CD4-positive, CD25-positive, alpha-beta regulatory T cell (primary cell): ENCODE measurements around the gene CHMP5. TPM values are rescaled to one million over a fixed set of nuclear protein-coding genes. Genes with fewer than 3 reads are reported as not detected.

Experiments used
- ATAC-seq, 2 donors: fragments of 150-1000 bp; cut with Tn5 transposase; one replicate each; pipeline ENCODE4 v1.10.0; 2021; ENCODE audit warnings: low read depth in 2 of 2, moderate number of reproducible peaks in 2 of 2, moderate library complexity in 1 of 2
- DNase-seq, 3 donors: peaks; one replicate each; pipeline versions ENCODE4 v3.0.0 to v3.0.0-alpha.2; 2012 to 2022; ENCODE audit warnings: mixed read lengths in 1 of 3
- H3K27ac ChIP-seq: one replicate; pipeline ENCODE4 v1.7.0; 2013; ENCODE audit warnings: mild to moderate bottlenecking, low read length; ENCODE audit not compliant: insufficient read depth, poor library complexity, severe bottlenecking
- H3K27me3 ChIP-seq: one replicate; pipeline ENCODE4 v1.7.0; 2013; ENCODE audit warnings: low read length; ENCODE audit not compliant: control insufficient read depth, insufficient read depth
- H3K36me3 ChIP-seq: one replicate; pipeline ENCODE4 v1.7.0; 2013; ENCODE audit warnings: mild to moderate bottlenecking, low read length, moderate library complexity; ENCODE audit not compliant: control insufficient read depth, insufficient read depth
- H3K4me1 ChIP-seq: 2 replicates; pipeline ENCODE4 v1.7.0; 2013; ENCODE audit warnings: mild to moderate bottlenecking, low read length; ENCODE audit not compliant: insufficient read depth, control insufficient read depth, poor library complexity, severe bottlenecking
- H3K4me3 ChIP-seq: one replicate; pipeline ENCODE4 v1.7.0; 2013; ENCODE audit warnings: low read depth, mild to moderate bottlenecking, low read length, moderate library complexity
- H3K9me3 ChIP-seq, 2 experiments: 1 replicate in 1 of 2; 2 replicates in 1 of 2; pipeline ENCODE4 v1.7.0; 2013; ENCODE audit warnings: low read length in 2 of 2, mild to moderate bottlenecking in 1 of 2, moderate library complexity in 1 of 2; ENCODE audit not compliant: control insufficient read depth in 2 of 2
- H3K27ac Mint-ChIP-seq, 3 donors: one replicate each; pipeline ENCODE4 v1.8.0; 2020 to 2022; ENCODE audit warnings: mild to moderate bottlenecking in 3 of 3, mixed read lengths in 3 of 3, moderate library complexity in 2 of 3
- H3K27me3 Mint-ChIP-seq: one replicate; pipeline ENCODE4 v1.8.0; 2022; ENCODE audit warnings: mild to moderate bottlenecking, mixed read lengths
- H3K36me3 Mint-ChIP-seq: one replicate; pipeline ENCODE4 v1.8.0; 2020; ENCODE audit warnings: mixed read lengths
- H3K4me1 Mint-ChIP-seq, 4 donors: one replicate each; pipeline ENCODE4 v1.8.0; 2020 to 2022; ENCODE audit warnings: mixed read lengths in 4 of 4, mild to moderate bottlenecking in 1 of 4
- H3K4me3 Mint-ChIP-seq, 4 donors: one replicate each; pipeline ENCODE4 v1.8.0; 2020 to 2022; ENCODE audit warnings: mild to moderate bottlenecking in 4 of 4, mixed read lengths in 4 of 4, moderate library complexity in 3 of 4
- H3K9me3 Mint-ChIP-seq, 7 donors: one replicate each; pipeline ENCODE4 v1.8.0; 2020 to 2022; ENCODE audit warnings: mixed read lengths in 7 of 7, mild to moderate bottlenecking in 3 of 7, moderate library complexity in 2 of 7
- polyA plus RNA-seq, 4 donors: library from polyadenylated mRNA; unstranded; fragments of 300-500 nt; fragmentation: Illumina TruSeq; gene quantifications; one replicate each; pipeline ENCODE4 v1.2.3, GENCODE V29; 2021
- total RNA-seq: library from RNA; stranded (reverse); gene quantifications from one replicate; pipeline ENCODE4 v1.2.3, GENCODE V29; 2022

Gene CHMP5
- total and polyA plus RNA-seq, 5 donors from 2014 or later, result 25.5 to 58.3 (median 55.8) TPM

DNA sequence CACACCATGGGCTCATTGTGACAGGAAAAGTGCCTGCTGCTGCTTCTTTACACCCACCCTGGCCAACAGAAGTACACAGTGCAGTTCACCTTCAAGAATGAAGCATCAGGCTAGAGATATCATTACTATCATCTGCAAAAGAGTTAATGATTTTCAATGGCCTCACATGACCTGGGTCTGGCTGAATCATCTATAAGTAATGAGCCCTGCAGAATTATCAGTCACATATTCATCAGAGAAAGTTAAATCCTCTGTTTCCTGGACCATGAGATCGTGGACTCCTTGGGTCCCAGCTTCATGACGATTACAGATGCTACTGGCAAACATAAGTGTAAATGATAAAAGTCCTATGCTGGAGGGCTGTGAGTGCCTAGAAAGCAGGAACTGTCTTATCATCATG lies 8.6 kb upstream of the CHMP5 start:
- ATAC-seq, result no peak
- no peak for DNase-seq
- H3K4me3 ChIP-seq, result no peak overlapping the region
- H3K9me3 ChIP-seq, result no peaks in the 10 kb centered on the region
- peaks cover 0 to 2% (median 0%) of the 10 kb centered on the region in 7 donors for H3K9me3 Mint-ChIP-seq
- no peak overlapping the region for H3K27ac Mint-ChIP-seq
- H3K36me3 ChIP-seq, result peaks cover 84% of the 10 kb centered on the region
- peaks cover 46% of the 10 kb centered on the region for H3K36me3 Mint-ChIP-seq
- peaks cover 11 to 23% (median 14%) of the 10 kb centered on the region in 4 donors for H3K4me1 Mint-ChIP-seq
- H3K27ac ChIP-seq, result no peak overlapping the region
- no peak overlapping the region for H3K4me3 Mint-ChIP-seq
- H3K27me3 Mint-ChIP-seq, result no peaks in the 10 kb centered on the region
- H3K27me3 ChIP-seq, result no peaks in the 10 kb centered on the region
- no peaks in the 10 kb centered on the region for H3K4me1 ChIP-seq

DNA sequence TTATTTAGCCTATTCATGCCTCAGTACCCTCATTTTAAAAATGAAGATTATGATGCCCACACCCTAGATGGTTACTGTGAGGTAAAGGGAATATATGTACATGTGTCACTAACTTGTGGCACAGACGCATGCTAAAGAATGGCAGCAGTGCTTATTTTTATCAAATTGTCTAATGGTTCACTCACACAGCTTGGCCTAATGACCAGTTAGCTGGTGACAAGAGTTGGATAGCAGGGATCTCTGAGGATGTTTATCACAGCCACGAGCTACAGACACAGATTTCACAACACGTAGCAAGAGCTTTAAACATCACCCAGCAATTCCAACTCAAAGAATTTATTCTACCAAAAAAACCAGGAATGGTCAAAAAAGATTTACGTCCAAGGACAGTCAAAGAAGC lies 7.6 kb upstream of the CHMP5 start:
- H3K4me1 ChIP-seq, result no peaks in the 10 kb centered on the region
- no peak for ATAC-seq
- Mint-ChIP-seq H3K4me1 (peaks cover 11 to 30% (median 14%) of the 10 kb centered on the region in 4 donors), H3K9me3 (peaks cover 0 to 2% (median 0%) of the 10 kb centered on the region in 7 donors), H3K27me3 (no peaks in the 10 kb centered on the region), H3K27ac (no peak overlapping the region), H3K4me3 (no peak overlapping the region), H3K36me3 (peaks cover 46% of the 10 kb centered on the region)
- no peak overlapping the region for H3K4me3 ChIP-seq
- H3K9me3 ChIP-seq, result no peaks in the 10 kb centered on the region
- no peaks in the 10 kb centered on the region for H3K27me3 ChIP-seq
- no peak for DNase-seq
- peaks cover 90% of the 10 kb centered on the region for H3K36me3 ChIP-seq
- H3K27ac ChIP-seq, result no peak overlapping the region

DNA sequence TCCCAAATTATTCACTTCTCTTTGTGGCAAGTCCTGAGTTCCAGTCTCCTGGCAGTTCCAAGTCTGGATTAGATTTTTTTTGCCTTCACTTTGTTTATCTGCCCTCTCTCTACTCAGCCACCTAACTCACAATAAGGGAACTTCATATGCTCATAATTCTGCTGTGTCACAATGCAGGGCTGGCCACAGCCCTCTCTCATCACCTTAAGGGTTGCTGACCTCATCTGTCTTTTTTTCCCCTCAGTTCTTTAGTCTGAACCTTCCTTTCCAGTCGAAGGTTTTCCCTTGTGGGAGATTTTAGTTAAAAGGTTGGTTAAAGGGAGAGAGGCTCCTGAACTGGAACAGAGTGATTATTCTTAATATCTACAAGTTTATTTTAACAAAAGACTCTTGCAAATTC lies 4.5 kb upstream of the CHMP5 start:
- H3K4me3 ChIP-seq, result no peak overlapping the region
- H3K36me3 ChIP-seq, result peaks cover 62% of the 10 kb centered on the region
- no peak for ATAC-seq
- H3K9me3 ChIP-seq, result no peaks in the 10 kb centered on the region
- Mint-ChIP-seq H3K4me3 (no peak overlapping the region), H3K4me1 (peaks cover 11 to 52% (median 30%) of the 10 kb centered on the region in 4 donors), H3K36me3 (peaks cover 29% of the 10 kb centered on the region), H3K27me3 (no peaks in the 10 kb centered on the region), H3K27ac (peak overlapping the region in 1 of 3 donors; percentile 80), H3K9me3 (peaks cover 0 to 2% (median 0%) of the 10 kb centered on the region in 7 donors)
- DNase-seq, result no peak
- no peak overlapping the region for H3K27ac ChIP-seq
- H3K4me1 ChIP-seq, result peaks cover 16% of the 10 kb centered on the region
- no peaks in the 10 kb centered on the region for H3K27me3 ChIP-seq

DNA sequence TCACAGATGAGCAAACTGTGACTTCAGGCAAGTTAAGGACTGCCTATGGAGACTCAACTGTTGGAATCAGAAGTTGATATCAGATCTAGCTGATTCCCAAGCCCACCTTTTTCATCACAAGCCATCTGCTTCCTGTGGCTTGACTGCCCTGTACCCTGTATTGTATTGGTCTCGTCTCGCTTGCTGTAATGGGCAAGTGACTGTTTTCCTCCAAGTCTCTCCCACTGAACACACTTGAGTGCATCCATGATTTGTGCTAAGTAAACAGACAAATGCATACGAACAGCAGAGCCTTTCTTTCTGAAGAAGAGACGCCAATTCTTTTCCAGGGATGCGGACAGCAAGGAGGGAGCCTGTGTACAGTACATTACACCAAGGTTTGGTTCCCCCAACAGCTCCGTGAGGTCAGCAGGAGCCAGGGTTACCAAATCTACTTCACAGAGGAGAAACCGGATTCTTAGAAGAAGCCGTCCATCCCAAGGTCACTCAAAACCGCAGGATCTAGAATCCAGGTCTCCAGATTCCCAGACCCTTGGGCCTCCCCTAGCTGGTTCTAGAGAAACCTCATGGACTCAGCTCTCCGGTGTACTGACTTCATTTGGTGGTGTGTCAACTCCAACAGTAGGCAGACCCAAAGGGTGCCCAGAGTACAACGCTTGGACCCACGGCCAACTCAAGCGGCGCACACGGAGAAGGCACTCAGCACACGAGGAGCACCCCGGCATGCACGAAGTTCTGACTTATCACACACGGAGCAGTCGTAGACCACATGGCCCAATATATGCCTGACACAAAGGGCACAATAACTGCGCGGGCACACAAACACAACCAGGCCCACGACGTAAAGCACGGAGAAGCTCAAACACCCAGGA lies 1.5 kb upstream of the CHMP5 start:
- Mint-ChIP-seq H3K9me3 (no peaks in the 10 kb centered on the region), H3K27ac (peak overlapping the region; percentile 88 to 96 (median 94)), H3K4me1 (peaks cover 20 to 78% (median 46%) of the 10 kb centered on the region in 4 donors), H3K36me3 (peaks cover 26% of the 10 kb centered on the region), H3K27me3 (no peaks in the 10 kb centered on the region), H3K4me3 (peak overlapping the region; percentile 93 to 99 (median 96))
- DNase-seq, result peak in 1 of 3 donors; percentile 17
- Histone ChIP-seq H3K4me3 (peak overlapping the region; percentile 93), H3K4me1 (peaks cover 37% of the 10 kb centered on the region), H3K9me3 (no peaks in the 10 kb centered on the region), H3K36me3 (peaks cover 49% of the 10 kb centered on the region), H3K27ac (peak overlapping the region; percentile 88), H3K27me3 (no peaks in the 10 kb centered on the region)
- ATAC-seq, result no peak

DNA sequence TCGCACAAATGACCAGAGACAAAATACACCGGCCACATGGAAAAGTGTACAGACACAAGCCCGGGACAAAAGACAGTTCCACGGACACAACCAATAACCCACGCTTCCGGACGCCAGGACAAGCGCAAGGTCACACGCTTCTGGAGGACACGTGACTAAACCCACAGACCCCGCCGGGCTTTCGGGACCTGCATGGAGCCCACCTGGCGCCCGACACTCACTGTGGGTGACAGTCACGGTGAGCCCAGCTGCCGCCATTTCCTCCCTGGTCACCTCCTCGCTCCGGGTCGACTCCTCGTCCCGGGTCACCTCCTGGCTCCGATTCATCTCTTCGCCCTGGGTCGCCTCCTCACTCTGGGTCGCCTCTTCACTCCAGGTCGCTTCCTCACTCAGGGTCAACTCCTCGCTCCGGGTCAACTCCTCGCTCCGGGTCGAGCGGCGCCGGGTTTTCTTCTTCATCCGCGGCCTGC lies 811 bp upstream of the CHMP5 start:
- peak; percentile 23 to 60 (median 49) for DNase-seq
- no peak for ATAC-seq
- H3K27me3 ChIP-seq, result no peaks in the 10 kb centered on the region
- H3K27me3 Mint-ChIP-seq, result no peaks in the 10 kb centered on the region
- peaks cover 48% of the 10 kb centered on the region for H3K36me3 ChIP-seq
- no peaks in the 10 kb centered on the region for H3K9me3 ChIP-seq
- peak overlapping the region; percentile 93 for H3K4me3 ChIP-seq
- H3K27ac ChIP-seq, result peak overlapping the region; percentile 88
- peaks cover 37% of the 10 kb centered on the region for H3K4me1 ChIP-seq
- H3K9me3 Mint-ChIP-seq, result no peaks in the 10 kb centered on the region
- H3K36me3 Mint-ChIP-seq, result peaks cover 26% of the 10 kb centered on the region
- H3K4me1 Mint-ChIP-seq, result peaks cover 20 to 74% (median 43%) of the 10 kb centered on the region in 4 donors
- H3K4me3 Mint-ChIP-seq, result peak overlapping the region; percentile 93 to 99 (median 96)
- peak overlapping the region; percentile 86 to 96 (median 94) for H3K27ac Mint-ChIP-seq

DNA sequence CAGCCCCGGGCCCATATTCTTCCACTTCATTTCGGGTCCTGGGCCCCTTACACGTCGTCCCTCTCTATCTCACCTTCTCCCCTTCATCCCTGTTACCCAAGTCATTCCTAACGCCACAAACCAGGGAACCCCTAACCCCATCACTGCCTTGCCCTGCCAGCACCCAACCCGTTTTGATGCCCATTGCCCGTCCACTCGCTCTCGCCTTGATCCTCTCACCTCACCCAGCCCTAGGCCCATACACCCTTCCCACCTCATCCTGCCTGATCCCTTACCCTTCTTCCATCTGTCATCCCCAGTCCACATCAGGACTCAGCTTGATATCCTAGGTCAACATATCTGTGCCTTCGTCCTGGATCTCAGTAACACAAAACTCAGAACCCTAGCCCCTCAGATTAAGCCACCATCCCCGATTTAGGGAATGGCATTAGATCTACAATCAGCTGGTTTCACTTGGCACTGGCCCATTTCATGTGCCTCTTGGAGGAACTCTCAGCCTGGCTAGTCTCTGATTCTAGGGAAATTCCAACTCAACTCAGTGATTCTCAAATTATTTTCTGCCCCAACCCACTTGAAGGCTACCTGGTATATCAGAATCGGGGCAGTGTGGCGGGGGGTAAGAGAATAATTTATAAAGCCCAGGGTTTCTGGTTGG lies 489 bp downstream of the CHMP5 start:
- Mint-ChIP-seq H3K27me3 (no peaks in the 10 kb centered on the region), H3K9me3 (no peaks in the 10 kb centered on the region), H3K27ac (peak overlapping the region; percentile 94 to 99 (median 97)), H3K4me3 (peak overlapping the region; percentile 90 to 97 (median 94)), H3K36me3 (peaks cover 23% of the 10 kb centered on the region), H3K4me1 (peaks cover 16 to 66% (median 37%) of the 10 kb centered on the region in 4 donors)
- Histone ChIP-seq H3K36me3 (peaks cover 44% of the 10 kb centered on the region), H3K4me3 (peak overlapping the region; percentile 81), H3K27ac (peak overlapping the region; percentile 88), H3K27me3 (no peaks in the 10 kb centered on the region), H3K9me3 (no peaks in the 10 kb centered on the region), H3K4me1 (peaks cover 37% of the 10 kb centered on the region)
- DNase-seq (peak in 1 of 3 donors; percentile 13), ATAC-seq (no peak)

DNA sequence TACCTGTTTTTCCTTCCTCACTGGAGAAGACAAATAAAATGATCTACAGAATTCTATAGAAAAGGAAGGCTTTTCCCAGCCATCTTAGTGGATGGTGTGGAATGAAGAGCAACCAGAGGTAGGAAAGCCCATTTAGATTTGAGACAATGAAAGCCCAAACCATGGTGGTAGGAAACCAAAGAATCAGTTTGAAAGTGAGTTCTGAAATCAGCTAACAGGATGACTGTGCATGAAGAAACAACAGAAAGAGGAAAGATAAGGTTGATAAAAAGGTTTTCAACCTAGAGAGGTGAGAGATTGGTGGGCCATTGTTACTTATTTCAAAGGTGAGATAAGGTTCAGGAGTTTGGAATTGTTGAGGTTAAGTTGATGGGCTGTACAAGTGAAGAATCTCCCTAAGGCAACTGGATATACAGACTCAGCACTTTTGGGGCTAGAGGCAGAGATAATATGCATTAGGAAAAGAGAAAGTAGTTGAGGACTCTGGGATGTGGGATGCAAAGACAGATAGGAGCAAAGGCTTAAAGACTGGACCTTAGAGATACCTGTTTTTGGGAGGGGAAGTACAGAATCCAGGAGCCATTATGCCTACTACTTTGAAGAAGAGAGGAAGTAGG lies 2.4 kb downstream of the CHMP5 start:
- Mint-ChIP-seq H3K27ac (peak overlapping the region; percentile 0 to 94 (median 67)), H3K9me3 (no peaks in the 10 kb centered on the region), H3K36me3 (peaks cover 28% of the 10 kb centered on the region), H3K27me3 (no peaks in the 10 kb centered on the region), H3K4me1 (peaks cover 24 to 61% (median 39%) of the 10 kb centered on the region in 4 donors), H3K4me3 (peak overlapping the region in 2 of 4 donors; percentile 7 to 90)
- no peak for DNase-seq
- H3K27me3 ChIP-seq, result no peaks in the 10 kb centered on the region
- peak overlapping the region; percentile 52 for H3K27ac ChIP-seq
- H3K4me3 ChIP-seq, result peak overlapping the region; percentile 28
- H3K36me3 ChIP-seq, result peaks cover 48% of the 10 kb centered on the region
- ATAC-seq, result no peak
- H3K4me1 ChIP-seq, result peaks cover 37% of the 10 kb centered on the region
- no peaks in the 10 kb centered on the region for H3K9me3 ChIP-seq
